GM21423 (cell line): ENCODE results near the gene ARFGAP2.
A peak's percentile ranks its signal among the peaks of the same experiment; 100 is the strongest.
"Not testable (repeated sequence)": the region's sequence is repeated elsewhere in the genome, so short reads cannot be mapped to it uniquely, and the experiment has no call there.

Experiments used
- ATAC-seq: cut with Tn5 transposase; IDR thresholded peaks from one replicate; pipeline ENCODE4 v1.9.1; 2021; ENCODE audit warnings: mild to moderate bottlenecking, moderate library complexity; ENCODE audit not compliant: unreplicated experiment

The ARFGAP2 gene

GRCh38 chr11:47176328-47177228 lies at the start of gene ARFGAP2:
Gene ARFGAP2 (minus strand): TSS chr11:47176879. CDS start chr11:47176853, 26 bp downstream.
- peak; percentile 85 for ATAC-seq

DNA sequence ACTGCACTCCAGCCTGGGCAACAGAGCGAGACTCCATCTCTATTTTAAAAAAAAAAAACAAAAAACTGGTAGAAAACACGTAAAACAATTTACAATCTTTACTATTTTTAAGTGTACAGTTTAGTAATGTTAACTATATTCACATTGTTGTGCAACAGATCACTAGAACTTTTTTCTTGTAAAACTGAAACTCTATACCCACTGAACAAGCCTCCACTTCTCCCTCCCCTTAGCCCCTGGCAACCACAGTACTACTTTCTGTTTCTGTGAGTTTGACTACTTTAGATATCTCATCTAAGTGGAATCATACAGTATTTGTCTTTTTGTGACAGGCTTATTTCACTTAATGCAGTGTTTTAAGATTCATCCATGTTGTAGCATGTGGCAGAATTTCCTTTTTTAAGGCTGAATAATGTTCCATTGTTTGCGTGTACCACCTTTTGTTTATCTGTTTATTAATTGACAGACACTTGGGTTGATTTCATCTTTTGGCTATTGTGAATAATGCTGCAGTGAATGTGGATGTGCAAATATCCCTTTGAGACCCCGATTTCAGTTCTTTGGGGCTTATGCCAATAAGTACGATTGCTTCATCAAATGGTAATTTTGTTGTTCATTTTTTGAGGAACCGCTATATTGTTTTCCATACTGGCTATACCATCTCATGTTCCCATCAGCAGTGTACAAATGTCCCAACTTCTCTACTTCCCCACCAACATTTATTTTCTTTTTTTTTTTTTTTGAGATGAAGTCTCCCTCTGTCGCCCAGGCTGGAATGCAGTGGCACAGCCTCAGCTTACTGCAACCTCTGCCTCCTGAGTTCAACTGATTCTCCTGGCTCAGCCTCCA lies 49.1 kb upstream of the ARFGAP2 start:
- ATAC-seq: peak; percentile 78

DNA sequence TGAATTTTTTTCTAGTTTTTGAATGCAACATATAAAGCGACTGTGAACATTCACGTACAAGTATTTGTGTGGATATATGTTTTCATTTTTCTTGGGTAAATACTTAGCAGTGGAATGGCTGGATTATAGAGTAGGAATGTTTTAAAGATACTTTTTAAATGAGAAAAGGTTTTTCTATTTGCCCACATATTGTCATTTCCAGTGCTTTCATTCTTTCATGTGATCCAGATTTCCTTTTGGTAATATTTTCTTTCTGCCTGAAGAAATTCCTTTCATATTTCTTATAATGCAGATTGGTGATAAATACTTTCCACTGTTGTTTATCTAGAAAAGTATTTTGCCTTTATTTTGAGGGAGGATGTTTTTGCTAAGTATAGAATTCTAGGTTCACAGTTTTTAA lies 46.0 kb upstream of the ARFGAP2 start:
- no peak for ATAC-seq

DNA sequence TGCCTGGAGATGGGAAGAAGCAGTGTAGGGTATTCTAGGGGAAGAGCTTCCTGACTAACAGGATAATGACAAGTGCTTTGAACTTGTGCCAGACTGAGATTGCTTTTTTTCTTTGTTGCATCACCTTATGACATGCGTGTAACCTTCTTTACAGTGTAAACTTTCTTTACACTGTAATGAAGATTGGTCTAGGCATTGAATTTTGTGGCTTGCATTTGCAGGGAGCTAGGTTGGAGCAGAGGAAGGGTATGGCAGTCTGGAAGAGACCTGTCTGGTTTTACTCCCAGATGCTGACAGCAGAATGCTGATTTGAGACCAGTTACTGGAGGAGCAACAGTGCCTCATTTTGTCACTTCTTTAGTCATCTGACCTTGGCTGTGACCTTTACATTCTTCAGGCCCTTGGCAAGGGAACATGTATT lies 43.7 kb upstream of the ARFGAP2 start:
- no peak for ATAC-seq

- ATAC-seq: peak; percentile 32
These were observed 39.6 kb upstream of the ARFGAP2 start for GRCh38 chr11:47216121-47216798.

DNA sequence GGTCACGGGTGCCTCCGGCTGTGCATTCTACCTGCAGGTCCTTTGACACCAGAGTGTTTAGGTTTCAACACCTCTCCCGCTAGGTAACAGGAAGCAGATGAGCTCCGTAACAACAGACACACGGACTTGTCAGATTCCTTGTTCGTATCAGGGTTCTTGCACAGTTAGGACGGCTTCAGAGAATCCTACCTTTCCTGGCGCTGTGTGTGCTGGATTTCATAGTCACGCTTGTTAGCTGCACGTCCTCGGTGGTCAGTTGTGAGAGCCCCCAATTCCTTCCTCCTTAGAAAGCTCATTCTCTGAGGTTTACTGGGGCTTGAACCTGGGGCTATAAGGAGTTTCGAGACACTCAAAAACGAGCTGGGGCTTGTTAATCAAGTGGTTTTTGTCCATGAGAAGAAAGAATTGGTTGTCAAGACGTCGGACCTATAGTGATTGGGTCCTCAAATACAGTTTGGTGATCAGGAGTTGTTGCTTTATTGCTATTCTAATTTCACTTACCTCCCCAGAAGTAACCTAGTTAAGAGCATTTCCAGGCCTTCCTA lies 38.8 kb upstream of the ARFGAP2 start:
- ATAC-seq: no peak

DNA sequence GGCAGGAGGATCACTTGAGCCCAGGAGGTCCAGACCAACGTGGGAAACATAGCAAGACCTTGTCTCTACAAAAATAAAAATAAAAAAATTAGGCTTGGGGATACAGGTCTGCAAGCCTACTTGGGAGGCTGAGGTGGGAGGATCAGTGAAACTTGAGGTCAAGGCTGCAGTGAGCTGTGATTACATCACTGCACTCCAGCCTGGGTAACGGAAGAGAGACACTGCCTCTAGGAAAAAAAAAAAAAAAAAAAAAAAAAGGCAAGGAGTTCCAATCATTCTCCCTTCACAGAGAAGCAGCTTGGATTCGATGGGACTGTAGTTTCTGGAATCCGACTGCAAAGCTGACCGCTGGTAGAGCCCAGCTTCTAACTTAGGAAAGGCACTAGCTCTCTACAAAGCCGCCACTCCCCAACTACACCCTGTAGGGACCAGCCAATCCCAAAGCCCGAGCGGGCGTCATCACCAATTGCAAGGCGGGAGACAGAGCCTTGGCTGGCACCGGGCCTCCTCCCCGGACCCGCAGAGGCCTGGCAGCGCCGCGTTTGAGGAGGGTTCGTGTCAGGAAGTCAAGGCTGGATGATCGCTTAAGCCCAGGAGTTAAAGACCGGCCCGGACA lies 37.4 kb upstream of the ARFGAP2 start:
- ATAC-seq: peak; percentile 52

DNA sequence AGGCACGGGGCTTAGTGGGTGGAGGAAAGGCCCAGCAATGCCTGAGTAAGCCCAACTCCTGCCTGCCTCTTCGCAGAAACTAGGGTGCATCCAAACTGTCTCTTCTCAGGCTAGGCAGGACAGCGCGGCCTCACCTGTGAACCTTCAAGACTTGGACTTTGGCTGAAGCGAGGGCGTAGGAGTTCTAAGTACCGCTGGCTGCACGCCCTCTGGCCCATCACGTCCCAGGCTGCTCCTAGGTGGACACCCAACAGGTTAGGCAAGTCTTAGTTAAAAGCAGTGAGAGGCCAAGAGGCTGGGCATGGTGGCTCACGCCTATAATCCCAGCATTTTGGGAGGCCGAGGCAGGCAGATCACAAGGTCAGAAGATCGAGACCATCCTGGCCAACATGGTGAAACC lies 36.3 kb upstream of the ARFGAP2 start:
- ATAC-seq: no peak

DNA sequence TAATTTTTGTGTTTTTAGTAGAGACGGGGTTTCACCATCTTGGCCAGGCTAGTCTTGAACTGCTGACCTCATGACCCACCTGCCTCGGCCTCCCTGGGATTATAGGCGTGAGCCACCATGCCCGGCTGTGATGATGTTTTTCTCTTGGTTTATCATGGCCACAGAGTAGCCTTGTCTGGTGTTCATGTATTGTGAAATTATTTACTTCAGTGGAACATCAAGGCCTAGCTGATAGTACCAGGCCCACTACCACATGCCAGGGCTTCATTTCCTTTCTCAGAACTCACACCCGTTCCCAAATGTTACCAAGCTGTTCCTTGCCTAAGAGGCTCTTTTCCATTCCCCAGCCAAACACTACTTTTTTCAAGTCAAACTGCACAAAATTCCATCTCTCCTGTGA lies 31.9 kb upstream of the ARFGAP2 start:
- ATAC-seq: no peak

DNA sequence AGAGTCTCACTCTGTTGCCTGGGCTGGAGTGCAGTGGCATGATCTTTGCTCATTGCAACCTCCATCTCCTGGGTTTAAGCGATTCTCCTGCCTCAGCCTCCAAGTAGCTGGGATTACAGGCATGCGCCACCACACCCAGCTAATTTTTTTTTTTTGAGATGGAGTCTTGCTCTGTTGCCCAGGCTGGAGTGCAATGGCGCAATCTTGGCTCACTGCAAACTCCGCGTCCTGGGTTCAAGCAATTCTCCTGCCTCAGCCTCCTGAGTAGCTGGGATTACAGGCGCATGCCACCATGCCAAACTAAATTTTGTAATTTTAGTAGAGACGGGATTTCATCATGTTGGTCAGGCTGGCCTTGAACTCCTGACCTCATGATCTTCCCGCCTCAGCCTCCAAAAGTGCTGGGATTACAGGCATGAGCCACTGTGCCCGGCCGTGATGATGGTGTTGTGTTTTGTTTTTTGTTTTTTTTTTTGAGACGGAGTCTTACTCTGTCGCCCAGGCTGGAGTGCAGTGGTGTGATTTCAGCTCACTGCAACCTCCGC lies 31.4 kb upstream of the ARFGAP2 start:
- not testable (repeated sequence) for ATAC-seq

GRCh38 chr11:47207459-47207858 lies 30.8 kb upstream of the ARFGAP2 start:
- ATAC-seq: no peak

GRCh38 chr11:47206577-47206976 lies 29.9 kb upstream of the ARFGAP2 start:
- ATAC-seq: not testable (repeated sequence)

- ATAC-seq: no peak
These were observed 27.9 kb upstream of the ARFGAP2 start for GRCh38 chr11:47204637-47204989.

DNA sequence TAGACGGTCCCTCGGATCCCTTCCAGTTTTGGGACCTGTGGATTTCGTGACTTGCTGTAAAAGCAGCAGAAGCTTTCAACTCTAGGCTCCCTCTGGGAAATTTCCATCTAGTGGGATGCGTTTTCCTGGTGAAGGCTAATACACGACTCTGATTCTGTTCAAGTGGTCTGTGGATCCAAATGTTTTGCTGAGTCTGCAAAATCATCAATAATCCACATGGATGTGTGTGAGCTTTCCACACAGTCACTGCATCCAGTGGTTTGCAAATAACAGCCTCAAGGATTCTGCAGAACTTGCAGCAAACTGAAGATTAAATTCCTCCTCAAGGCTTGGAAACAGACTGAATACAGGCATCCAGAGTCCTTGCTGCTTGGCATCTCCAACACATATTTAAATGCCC lies 25.9 kb upstream of the ARFGAP2 start:
- no peak for ATAC-seq

DNA sequence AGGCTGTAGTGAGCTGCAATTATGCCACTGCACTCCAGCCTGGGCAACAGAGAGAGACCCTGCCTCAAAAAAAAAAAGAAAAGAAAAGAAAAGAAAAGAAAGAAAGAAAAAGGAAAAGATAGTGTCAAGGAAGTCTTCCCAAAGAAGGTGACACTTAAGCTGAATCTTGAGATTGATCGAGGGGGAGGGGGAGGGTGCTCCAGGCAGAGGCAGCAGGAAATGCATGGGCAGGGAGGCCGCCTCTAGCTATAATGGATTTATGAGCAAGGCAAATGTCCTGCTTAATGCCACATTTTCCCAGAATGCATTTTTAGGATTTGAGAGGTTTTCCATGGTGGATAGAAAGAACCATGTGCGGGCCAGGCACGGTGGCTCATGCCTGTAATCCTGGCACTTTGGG lies 24.3 kb upstream of the ARFGAP2 start:
- ATAC-seq: no peak

DNA sequence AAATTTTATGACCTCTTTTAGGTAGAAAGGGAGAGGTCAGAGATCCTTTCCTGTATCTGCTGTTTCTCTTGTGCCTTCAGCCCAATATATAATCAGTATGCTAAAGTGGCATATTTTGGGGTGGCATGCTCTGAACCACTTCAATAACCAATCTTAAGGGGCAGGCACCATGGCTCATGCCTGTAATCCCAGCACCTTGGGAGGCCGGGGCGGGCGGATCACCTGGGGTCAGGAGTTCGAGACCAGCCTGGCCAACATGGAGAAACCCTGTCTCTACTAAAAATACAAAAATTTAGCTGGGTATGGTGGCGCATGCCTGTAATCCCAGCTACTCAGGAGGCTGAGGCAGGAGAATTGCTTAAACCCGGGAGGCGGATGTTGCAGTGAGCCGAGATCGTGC lies 21.5 kb upstream of the ARFGAP2 start:
- ATAC-seq: not testable (repeated sequence)

DNA sequence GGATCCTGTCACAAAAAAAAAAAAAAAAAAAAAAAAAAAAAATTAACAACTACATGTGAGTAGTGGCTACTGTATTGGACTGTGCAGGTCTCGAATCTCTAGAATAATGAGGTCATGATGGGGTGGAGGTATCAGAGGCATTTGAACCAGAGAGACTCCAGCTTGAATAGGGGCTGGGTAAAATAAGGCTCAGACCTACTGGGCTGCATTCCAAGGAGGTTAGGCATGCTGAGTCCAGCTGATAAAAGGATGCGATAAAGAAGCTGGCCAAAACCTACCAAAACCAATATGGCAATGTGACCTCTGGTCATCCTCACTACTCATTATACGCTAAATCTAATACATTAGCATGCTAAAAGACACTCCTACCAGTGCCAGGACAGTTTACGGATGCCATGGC lies 15.4 kb upstream of the ARFGAP2 start:
- ATAC-seq: no peak

DNA sequence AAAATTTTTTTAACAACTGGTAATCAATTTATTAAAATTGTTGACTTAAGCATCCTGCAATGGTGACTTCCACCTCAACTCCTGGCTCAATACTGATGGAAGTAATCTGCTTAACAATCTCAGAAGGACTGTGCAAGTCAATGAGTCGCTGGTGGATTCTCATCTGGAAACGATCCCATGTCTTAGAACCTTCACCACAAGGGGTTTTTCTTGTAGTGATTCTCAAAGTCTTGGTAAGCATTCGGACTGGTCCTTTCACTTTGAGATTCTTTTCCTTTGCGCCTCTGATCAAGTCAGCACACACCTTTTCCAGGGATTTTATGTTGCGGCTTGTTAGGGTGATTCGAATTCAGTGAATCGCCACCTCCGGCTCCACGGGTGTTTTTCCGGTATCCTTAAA lies 14.5 kb upstream of the ARFGAP2 start:
- ATAC-seq: not testable (repeated sequence)

DNA sequence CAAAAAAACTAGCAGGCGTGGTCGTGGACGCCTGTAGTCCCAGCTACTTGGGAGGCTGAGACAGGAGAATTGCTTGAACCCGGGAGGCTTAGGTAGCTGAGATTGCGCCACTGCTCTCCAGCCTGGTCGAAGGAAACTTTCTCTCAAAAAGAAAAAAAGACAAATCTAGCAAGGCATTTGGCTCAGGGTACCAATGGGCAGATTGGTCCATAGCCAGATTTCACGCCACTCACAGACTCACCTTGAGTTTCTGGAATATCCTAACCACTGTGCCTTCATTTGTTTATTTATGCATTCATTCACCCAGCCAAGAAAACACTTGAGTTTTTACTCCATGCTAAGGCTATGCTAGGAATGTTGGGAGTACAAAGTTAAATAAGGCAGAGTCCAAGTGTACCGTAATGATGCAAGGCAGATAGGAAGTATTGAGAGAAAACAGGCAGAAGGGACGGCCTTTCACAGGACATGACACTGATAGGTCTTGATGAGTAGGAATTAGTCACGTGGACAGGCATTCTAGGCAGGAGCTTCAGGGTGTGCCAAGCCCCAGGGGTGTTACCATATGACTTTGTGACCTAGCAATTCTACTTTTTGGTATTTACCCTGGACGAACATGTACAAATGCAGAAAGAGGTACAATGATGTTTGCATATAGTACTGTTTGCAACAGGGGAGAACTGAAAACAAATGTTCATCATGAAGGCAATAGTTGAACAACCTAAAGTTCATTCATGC lies 12.6 kb upstream of the ARFGAP2 start:
- no peak for ATAC-seq

DNA sequence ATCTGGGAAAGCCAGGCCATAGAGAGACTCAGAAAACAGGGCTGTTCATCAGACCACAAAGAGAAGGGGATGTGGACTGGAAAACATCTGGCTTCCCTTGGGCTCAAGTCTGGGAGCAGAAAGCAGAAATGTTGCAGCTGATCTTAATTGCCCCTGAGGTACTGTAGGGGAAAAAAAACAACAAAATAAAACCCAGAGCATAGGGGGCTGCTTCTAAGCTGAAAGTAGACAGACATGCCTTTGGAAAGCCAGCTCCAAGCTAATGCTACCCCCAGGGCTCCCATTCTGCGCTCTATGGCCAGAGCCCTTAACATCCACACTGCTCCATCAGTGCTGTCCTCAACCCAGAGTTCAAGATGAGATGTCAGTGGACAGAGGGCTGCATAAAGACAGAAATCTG lies 11.6 kb upstream of the ARFGAP2 start:
- no peak for ATAC-seq
